ENCODE measurements around the gene GLB1L2.

Gene GLB1L2

DNA sequence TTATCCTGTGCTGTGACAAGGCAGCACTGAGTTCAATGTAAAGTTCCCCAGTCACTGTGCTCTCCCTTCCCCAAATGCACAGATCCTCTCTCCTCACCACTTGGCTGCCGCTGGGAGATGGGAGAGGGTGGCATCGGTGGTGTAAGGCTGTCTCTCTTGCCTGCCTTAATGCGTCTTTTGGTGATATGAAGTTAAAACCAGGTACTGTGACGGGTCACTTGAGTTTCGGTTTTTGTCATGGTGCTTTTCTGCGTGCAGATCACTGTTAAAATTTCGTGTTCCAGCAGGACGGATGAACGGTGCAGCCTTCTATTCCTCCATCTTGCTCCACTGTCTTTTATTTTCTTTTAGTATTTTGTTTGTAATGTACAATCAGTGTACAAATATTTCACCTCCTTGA lies 18.6 kb downstream of the GLB1L2 start:
- H3K36me3 ChIP-seq (ENCODE audit: control insufficient read depth, insufficient read depth, low read length): no peaks in the 10 kb centered on the region
- H3K4me1 ChIP-seq (ENCODE audit: control insufficient read depth, insufficient read depth, low read length): peaks cover 20% of the 10 kb centered on the region
- no peaks in the 10 kb centered on the region for H3K27me3 ChIP-seq (ENCODE audit: control insufficient read depth, insufficient read depth, low read length)
- no peak overlapping the region for H3K9ac ChIP-seq (ENCODE audit: low read length)
- no peaks in the 10 kb centered on the region for H3K9me3 ChIP-seq (ENCODE audit: control insufficient read depth, insufficient read depth, low read depth, low read length)
- H3K27ac ChIP-seq (ENCODE audit: low read depth, low read length): no peak overlapping the region
- no peak overlapping the region for H3K4me3 ChIP-seq (ENCODE audit: low read depth, low read length)

DNA sequence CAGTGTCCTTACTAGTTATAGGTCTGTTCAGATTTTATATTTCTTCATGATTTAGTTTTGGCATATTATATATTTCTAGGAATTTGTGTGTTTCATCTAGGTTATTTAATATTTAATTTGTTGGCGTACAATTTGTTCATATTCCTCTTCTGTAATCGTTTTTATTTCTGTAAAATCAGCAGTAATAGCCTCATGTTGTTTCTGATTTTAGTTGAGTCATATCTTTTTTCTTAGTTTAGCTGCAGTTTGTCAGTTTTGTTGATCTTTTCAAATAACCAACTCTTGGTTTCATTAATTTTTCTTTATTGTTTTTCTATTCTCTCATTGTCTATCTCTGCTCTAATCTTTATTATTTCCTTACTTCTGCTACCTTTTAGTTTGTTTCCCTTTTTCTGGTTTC lies 20.3 kb downstream of the GLB1L2 start:
- Histone ChIP-seq H3K4me1 (ENCODE audit: control insufficient read depth, insufficient read depth, low read length) (peaks cover 20% of the 10 kb centered on the region), H3K9me3 (ENCODE audit: control insufficient read depth, insufficient read depth, low read depth, low read length) (no peaks in the 10 kb centered on the region), H3K4me3 (ENCODE audit: low read depth, low read length) (no peak overlapping the region), H3K27ac (ENCODE audit: low read depth, low read length) (no peak overlapping the region), H3K36me3 (ENCODE audit: control insufficient read depth, insufficient read depth, low read length) (no peaks in the 10 kb centered on the region), H3K9ac (ENCODE audit: low read length) (no peak overlapping the region), H3K27me3 (ENCODE audit: control insufficient read depth, insufficient read depth, low read length) (no peaks in the 10 kb centered on the region)

DNA sequence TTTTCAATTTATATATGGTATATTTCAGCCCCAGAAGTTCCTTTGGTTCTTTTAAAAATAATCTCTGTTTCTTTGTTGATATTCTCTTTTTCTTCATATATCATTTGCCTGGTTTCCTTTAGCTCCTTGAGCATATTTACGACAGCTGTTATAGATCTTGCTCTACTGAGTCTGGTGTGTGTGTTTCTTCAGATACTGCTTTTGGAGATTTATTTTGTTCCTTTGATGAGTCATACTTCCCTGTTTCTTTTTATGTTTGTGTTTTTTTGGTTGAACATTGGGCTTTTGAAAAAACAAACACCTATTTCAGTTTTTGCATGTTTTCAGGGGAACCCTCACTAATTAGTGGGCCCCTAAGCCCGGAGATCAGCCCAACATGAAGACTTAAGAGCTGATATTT lies 23.3 kb downstream of the GLB1L2 start:
- Histone ChIP-seq H3K27ac (ENCODE audit: low read depth, low read length) (no peak overlapping the region), H3K9me3 (ENCODE audit: control insufficient read depth, insufficient read depth, low read depth, low read length) (no peaks in the 10 kb centered on the region)

DNA sequence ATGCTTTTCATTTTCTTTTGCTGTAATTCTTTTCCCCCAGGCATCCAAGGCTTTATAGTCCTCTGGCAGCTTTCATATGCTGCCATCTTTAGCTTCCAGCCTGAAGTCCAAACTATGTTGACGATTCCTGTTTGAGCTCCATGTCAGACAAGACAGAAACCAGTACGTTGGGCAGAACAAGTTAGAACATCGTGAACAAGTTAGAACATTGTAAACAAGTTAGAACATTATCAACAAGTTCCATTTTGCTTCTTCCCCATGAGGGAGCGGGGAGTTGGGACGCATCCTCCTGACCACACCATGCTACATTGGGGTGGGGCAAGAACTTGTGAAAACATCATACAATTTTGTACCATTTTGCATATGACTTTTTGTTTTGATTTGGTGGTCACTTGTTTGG lies 23.9 kb downstream of the GLB1L2 start:
- H3K4me1 ChIP-seq (ENCODE audit: control insufficient read depth, insufficient read depth, low read length): no peaks in the 10 kb centered on the region; the same call in 1 of the 2 replicates
- H3K27ac ChIP-seq (ENCODE audit: low read depth, low read length): no peak overlapping the region
- no peaks in the 10 kb centered on the region for H3K36me3 ChIP-seq (ENCODE audit: control insufficient read depth, insufficient read depth, low read length)
- H3K9me3 ChIP-seq (ENCODE audit: control insufficient read depth, insufficient read depth, low read depth, low read length): no peaks in the 10 kb centered on the region
- peaks cover 7% of the 10 kb centered on the region; the same call in 1 of the 2 replicates for H3K27me3 ChIP-seq (ENCODE audit: control insufficient read depth, insufficient read depth, low read length)
- no peak overlapping the region for H3K9ac ChIP-seq (ENCODE audit: low read length)
- no peak overlapping the region for H3K4me3 ChIP-seq (ENCODE audit: low read depth, low read length)

More for the DNA sequence above, 23.3 kb downstream of the GLB1L2 start:
- H3K36me3 ChIP-seq (ENCODE audit: control insufficient read depth, insufficient read depth, low read length): no peaks in the 10 kb centered on the region
- H3K9ac ChIP-seq (ENCODE audit: low read length): no peak overlapping the region
- H3K27me3 ChIP-seq (ENCODE audit: control insufficient read depth, insufficient read depth, low read length): peaks cover 7% of the 10 kb centered on the region; the same call in 1 of the 2 replicates
- no peak overlapping the region for H3K4me3 ChIP-seq (ENCODE audit: low read depth, low read length)
- H3K4me1 ChIP-seq (ENCODE audit: control insufficient read depth, insufficient read depth, low read length): peaks cover 3% of the 10 kb centered on the region; the same call in 1 of the 2 replicates

DNA sequence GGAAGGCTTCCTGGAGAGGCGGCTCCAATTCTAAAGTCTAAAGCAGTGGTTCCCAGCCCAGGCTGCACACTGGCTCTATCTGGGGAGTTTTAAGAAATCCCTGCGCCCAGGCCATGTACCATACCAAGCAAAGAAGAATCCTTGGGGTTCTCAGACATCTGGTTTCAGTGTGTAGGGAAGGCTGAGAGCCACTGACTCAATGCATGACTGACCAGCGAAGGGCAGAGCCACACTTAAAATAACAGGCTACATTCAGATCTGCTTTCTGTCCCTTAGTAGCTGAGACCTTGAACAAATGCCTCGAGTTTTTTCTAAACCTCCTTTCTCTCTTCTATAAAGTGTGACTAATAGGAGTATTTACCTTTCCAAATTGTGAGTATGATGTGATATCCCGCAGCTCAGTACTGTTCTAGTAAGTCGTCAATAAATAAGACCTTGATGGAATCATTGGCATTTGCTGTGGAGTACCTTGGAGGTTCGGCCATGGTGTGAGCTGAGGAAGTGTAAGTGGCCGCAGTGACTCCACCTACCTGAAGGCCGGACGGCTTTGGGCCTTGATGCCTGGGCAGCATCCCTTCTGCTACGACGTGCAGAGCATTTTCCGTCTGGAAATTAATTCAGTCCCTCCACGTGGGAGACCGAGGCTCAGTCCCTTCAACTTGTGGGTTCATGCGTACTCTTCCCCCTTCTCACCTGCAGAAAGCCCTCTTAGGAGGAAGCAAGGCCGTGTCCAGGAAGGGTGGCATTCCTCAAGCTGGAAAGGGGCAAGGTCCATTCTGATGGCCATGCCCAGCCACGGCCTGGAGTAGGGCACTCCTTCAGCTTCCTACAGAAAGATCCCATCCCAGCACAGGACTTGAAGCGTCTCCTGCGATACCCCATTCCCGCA lies 25.1 kb downstream of the GLB1L2 start:
- H3K36me3 ChIP-seq (ENCODE audit: control insufficient read depth, insufficient read depth, low read length): no peaks in the 10 kb centered on the region
- no peak overlapping the region for H3K4me3 ChIP-seq (ENCODE audit: low read depth, low read length)
- H3K9ac ChIP-seq (ENCODE audit: low read length): no peak overlapping the region
- H3K9me3 ChIP-seq (ENCODE audit: control insufficient read depth, insufficient read depth, low read depth, low read length): no peaks in the 10 kb centered on the region
- H3K27ac ChIP-seq (ENCODE audit: low read depth, low read length): no peak overlapping the region
- H3K4me1 ChIP-seq (ENCODE audit: control insufficient read depth, insufficient read depth, low read length): no peaks in the 10 kb centered on the region; the same call in 1 of the 2 replicates
- H3K27me3 ChIP-seq (ENCODE audit: control insufficient read depth, insufficient read depth, low read length): peaks cover 7% of the 10 kb centered on the region; the same call in 1 of the 2 replicates

DNA sequence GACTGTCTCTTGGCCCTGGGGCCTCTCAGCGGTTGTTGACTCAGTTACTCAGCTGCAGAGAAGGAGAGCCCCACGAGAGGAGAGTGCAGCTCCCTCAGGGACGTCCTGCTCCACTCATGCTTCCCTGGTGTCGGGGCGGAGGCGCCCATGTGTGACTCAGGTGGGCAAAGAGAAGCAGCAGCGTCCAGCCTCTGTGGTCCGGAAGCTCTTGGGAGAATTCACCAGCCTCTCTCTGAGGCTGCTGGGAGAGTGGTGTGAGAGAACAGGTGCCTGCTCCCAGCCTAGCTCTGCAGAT lies 25.7 kb downstream of the GLB1L2 start:
- Histone ChIP-seq H3K9me3 (ENCODE audit: control insufficient read depth, insufficient read depth, low read depth, low read length) (no peaks in the 10 kb centered on the region), H3K9ac (ENCODE audit: low read length) (no peak overlapping the region), H3K4me1 (ENCODE audit: control insufficient read depth, insufficient read depth, low read length) (no peaks in the 10 kb centered on the region; the same call in 1 of the 2 replicates), H3K4me3 (ENCODE audit: low read depth, low read length) (no peak overlapping the region), H3K27ac (ENCODE audit: low read depth, low read length) (no peak overlapping the region), H3K36me3 (ENCODE audit: control insufficient read depth, insufficient read depth, low read length) (no peaks in the 10 kb centered on the region), H3K27me3 (ENCODE audit: control insufficient read depth, insufficient read depth, low read length) (peaks cover 7% of the 10 kb centered on the region; the same call in 1 of the 2 replicates)

DNA sequence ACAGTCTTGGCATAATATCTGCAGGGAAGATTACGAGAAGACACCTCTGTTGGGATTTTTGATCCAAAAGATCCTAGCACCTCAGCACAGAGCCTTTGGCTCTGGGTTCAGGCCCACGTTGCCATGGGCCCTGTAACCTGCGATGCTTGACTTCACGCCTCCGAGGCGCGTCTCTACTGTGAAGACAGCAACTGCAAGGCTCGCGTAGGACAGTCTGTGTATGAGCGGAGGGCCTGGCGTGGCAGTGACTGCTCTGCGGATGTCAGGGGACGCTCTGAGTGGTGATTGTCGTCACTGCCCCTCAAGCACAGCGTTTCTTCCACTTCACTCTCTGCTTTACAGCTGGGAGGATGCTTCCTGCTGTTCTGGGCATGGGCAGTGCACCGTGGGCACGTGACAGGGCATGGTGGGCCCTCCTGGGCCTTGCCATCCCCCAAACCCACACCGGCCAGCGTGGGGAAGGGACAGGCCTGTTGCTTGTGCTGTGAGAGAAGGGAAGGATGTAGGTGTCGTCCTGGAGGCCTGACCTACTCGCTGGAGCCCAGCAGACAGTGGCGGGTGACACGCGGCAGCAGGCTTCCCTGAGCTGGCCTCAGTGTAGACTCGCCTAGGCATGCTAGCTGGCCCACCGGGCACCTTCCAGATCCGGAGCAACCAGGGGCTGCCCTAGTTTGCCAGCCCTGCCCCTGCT lies 26.5 kb downstream of the GLB1L2 start:
- no peak overlapping the region for H3K4me3 ChIP-seq (ENCODE audit: low read depth, low read length)
- H3K36me3 ChIP-seq (ENCODE audit: control insufficient read depth, insufficient read depth, low read length): no peaks in the 10 kb centered on the region
- H3K27me3 ChIP-seq (ENCODE audit: control insufficient read depth, insufficient read depth, low read length): peaks cover 7% of the 10 kb centered on the region; the same call in 1 of the 2 replicates
- H3K27ac ChIP-seq (ENCODE audit: low read depth, low read length): no peak overlapping the region
- no peak overlapping the region for H3K9ac ChIP-seq (ENCODE audit: low read length)
- no peaks in the 10 kb centered on the region; the same call in 1 of the 2 replicates for H3K4me1 ChIP-seq (ENCODE audit: control insufficient read depth, insufficient read depth, low read length)
- H3K9me3 ChIP-seq (ENCODE audit: control insufficient read depth, insufficient read depth, low read depth, low read length): no peaks in the 10 kb centered on the region

DNA sequence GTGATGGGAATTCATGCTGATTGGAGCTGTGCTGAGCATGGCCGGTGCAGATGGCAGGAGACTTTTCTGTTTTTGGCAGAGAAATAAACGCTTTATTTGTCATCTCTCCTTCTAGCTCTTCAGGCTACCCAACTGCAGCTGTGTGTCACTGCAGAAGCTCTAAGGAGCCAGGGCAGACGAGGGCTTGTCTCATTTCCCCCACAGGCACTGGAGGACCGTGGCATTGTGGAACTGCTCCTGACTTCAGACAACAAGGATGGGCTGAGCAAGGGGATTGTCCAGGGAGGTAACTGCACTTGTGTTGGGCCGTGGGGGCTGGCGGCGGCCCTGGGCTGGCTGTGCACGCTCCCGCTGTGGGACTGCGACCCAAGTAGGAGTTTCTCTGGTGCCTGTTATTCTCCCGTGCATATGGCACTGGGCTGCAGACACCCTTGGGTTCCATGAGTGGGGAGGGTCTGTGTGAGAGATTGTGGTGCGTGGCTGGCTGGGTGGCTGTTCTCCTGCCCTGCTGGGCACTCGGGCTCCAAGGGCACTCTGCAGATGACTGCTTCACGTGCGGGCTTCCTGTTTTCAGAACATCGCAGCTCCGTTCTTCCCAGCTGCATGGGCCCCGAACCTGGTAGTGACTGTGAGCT lies 27.2 kb downstream of the GLB1L2 start:
- H3K4me1 ChIP-seq (ENCODE audit: control insufficient read depth, insufficient read depth, low read length): no peaks in the 10 kb centered on the region; the same call in 1 of the 2 replicates
- H3K4me3 ChIP-seq (ENCODE audit: low read depth, low read length): no peak overlapping the region
- no peaks in the 10 kb centered on the region for H3K9me3 ChIP-seq (ENCODE audit: control insufficient read depth, insufficient read depth, low read depth, low read length)
- no peak overlapping the region for H3K9ac ChIP-seq (ENCODE audit: low read length)
- no peak overlapping the region for H3K27ac ChIP-seq (ENCODE audit: low read depth, low read length)
- H3K36me3 ChIP-seq (ENCODE audit: control insufficient read depth, insufficient read depth, low read length): no peaks in the 10 kb centered on the region
- H3K27me3 ChIP-seq (ENCODE audit: control insufficient read depth, insufficient read depth, low read length): peaks cover 7% of the 10 kb centered on the region; the same call in 1 of the 2 replicates

DNA sequence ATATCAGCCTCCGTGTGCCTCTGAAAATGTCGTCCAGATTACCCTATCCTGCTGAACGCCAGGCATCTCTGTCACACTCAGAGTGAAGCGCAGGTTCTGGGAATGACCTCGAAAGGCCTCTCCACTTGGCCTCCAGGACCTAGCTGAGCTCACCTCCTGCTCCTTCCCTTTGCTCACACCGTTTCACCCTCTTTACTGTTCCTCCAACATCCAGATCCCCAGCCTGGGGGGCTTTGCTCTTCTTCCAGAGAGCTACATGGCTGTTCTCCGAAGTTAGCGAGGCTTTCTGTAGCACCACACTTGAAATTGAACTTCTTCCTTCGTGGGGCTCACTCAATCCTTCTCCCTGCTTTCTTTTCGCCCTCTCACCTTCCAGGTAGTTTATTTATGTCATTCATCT lies 27.9 kb downstream of the GLB1L2 start:
- no peak overlapping the region for H3K27ac ChIP-seq (ENCODE audit: low read depth, low read length)
- H3K36me3 ChIP-seq (ENCODE audit: control insufficient read depth, insufficient read depth, low read length): no peaks in the 10 kb centered on the region
- H3K9ac ChIP-seq (ENCODE audit: low read length): no peak overlapping the region
- H3K27me3 ChIP-seq (ENCODE audit: control insufficient read depth, insufficient read depth, low read length): peaks cover 7% of the 10 kb centered on the region; the same call in 1 of the 2 replicates
- H3K4me1 ChIP-seq (ENCODE audit: control insufficient read depth, insufficient read depth, low read length): no peaks in the 10 kb centered on the region; the same call in 1 of the 2 replicates
- no peaks in the 10 kb centered on the region for H3K9me3 ChIP-seq (ENCODE audit: control insufficient read depth, insufficient read depth, low read depth, low read length)
- H3K4me3 ChIP-seq (ENCODE audit: low read depth, low read length): no peak overlapping the region

DNA sequence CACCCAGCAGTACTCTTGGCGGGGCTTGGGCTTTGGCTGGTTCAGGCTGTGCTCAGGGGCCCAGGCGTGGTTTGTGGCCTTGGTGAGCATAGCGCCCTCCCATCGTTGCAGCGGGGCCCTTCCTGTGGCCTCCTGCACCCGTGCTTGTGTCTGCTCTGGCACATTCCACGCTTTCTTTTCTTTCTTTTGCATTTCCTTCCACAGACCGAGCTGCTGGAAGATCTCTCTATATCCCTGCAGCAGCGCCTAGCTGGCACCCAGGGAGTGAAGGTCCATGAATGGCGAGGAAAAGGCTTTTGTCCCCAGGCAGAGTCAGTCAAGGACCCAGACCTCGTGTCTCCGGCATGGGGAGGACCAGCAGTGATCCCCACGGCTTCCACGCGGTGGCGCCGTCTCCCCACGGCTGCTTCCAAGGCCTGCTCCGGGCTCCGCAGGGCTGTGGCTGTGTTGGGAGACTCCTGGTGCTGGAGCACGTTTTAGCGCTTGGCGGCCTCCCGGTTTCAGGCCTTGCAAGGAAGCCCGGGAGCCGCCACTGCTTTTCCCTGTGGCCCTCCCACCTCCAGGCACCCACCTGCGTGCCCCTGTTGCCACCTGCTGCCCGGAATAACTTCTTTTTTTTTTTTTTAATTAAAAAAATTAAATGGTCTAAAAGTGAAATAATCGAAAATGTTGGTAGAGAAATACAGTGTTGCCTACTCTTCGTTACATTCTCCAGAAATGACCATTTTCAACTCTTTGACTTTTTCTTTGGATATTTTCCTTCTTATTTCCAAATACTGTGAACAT lies 28.5 kb downstream of the GLB1L2 start:
- Histone ChIP-seq H3K9ac (ENCODE audit: low read length) (no peak overlapping the region), H3K9me3 (ENCODE audit: control insufficient read depth, insufficient read depth, low read depth, low read length) (no peaks in the 10 kb centered on the region), H3K36me3 (ENCODE audit: control insufficient read depth, insufficient read depth, low read length) (no peaks in the 10 kb centered on the region), H3K4me3 (ENCODE audit: low read depth, low read length) (no peak overlapping the region), H3K4me1 (ENCODE audit: control insufficient read depth, insufficient read depth, low read length) (no peaks in the 10 kb centered on the region; the same call in 1 of the 2 replicates), H3K27ac (ENCODE audit: low read depth, low read length) (no peak overlapping the region), H3K27me3 (ENCODE audit: control insufficient read depth, insufficient read depth, low read length) (peaks cover 7% of the 10 kb centered on the region; the same call in 1 of the 2 replicates)
